Panc1 (cell line): Measurements from ENCODE around the gene EXOC6B. TPM values are rescaled to one million over a fixed set of nuclear protein-coding genes. Genes with fewer than 3 reads are reported as not detected.

Source experiments
- ATAC-seq: fragments of 200-7000 bp; cut with Tn5 transposase; 2 replicates; pipeline ENCODE4 v1.9.1; 2020; ENCODE audit warnings: mild to moderate bottlenecking, moderate library complexity
- BruUV-seq: library from RNA; stranded (reverse); fragments of 400-500 nt; replicated peaks from 2 replicates; lab custom pipeline; 2021; lab: Mats Ljungman, UMichigan
- CTCF ChIA-PET: fragments of 300-600 bp; sonication (Branson Sonifier 250); formaldehyde crosslinking; loops from one replicate; lab custom pipeline; 2022; ENCODE audit warnings: antibody characterized with exemption; lab: Charles Lee
- POLR2A ChIA-PET: fragments of 300-600 bp; sonication (Branson Sonifier 250); formaldehyde crosslinking; loops from one replicate; lab custom pipeline; 2022; ENCODE audit warnings: antibody characterized with exemption; lab: Charles Lee
- DNase-seq: peaks from one replicate; pipeline ENCODE4 v3.0.0-alpha.2; 2010; ENCODE audit warnings: low read depth, low spot score
- H3K27ac ChIP-seq: 2 replicates; pipeline ENCODE4 v1.5.1; 2011; ENCODE audit warnings: mild to moderate bottlenecking, low read length, inconsistent platforms
- H3K27me3 ChIP-seq: fragments of 200-500 bp; sonication (Bioruptor generic); 2 replicates; pipeline ENCODE4 v1.6.0; 2014; ENCODE audit warnings: low read length, inconsistent platforms; ENCODE audit not compliant: control insufficient read depth, insufficient read depth
- H3K36me3 ChIP-seq: fragments of 200-500 bp; sonication (Bioruptor generic); 2 replicates; pipeline ENCODE4 v1.5.1; 2014; ENCODE audit warnings: inconsistent platforms, mild to moderate bottlenecking, low read length, moderate library complexity; ENCODE audit not compliant: control insufficient read depth, insufficient read depth
- H3K4me1 ChIP-seq: 2 replicates; pipeline ENCODE4 v1.5.1; 2011; ENCODE audit warnings: inconsistent platforms, mild to moderate bottlenecking, low read length, moderate library complexity; ENCODE audit not compliant: control insufficient read depth, insufficient read depth
- H3K4me3 ChIP-seq, 2 experiments: 2 replicates each; pipeline ENCODE4 v1.5.1; 2011 to 2012; ENCODE audit warnings: low read depth in 2 of 2, low read length in 2 of 2, mild to moderate bottlenecking in 2 of 2, inconsistent platforms in 1 of 2, moderate library complexity in 1 of 2
- H3K9me3 ChIP-seq: fragments of 200-500 bp; sonication (Bioruptor generic); 2 replicates; pipeline ENCODE4 v1.5.1; 2014; ENCODE audit warnings: low read depth, mild to moderate bottlenecking, inconsistent platforms, low read length, moderate library complexity; ENCODE audit not compliant: control insufficient read depth, insufficient read depth
- CTCF ChIP-seq: fragments of 450-650 bp; IDR thresholded peaks from 2 replicates; pipeline ENCODE4 v1.5.1; 2017; ENCODE audit warnings: mild to moderate bottlenecking
- POLR2AphosphoS5 ChIP-seq: IDR thresholded peaks from 2 replicates; pipeline ENCODE4 v1.6.1; 2012; ENCODE audit warnings: mild to moderate bottlenecking, low read depth, low read length, moderate library complexity
- REST ChIP-seq, 2 experiments: IDR thresholded peaks; 2 replicates each; pipeline ENCODE4 v1.6.1; 2011 to 2012; ENCODE audit warnings: low read depth in 2 of 2, control low read depth in 1 of 2, low read length in 1 of 2, mild to moderate bottlenecking in 1 of 2, moderate library complexity in 1 of 2; ENCODE audit not compliant: insufficient read depth in 1 of 2
- SIN3A ChIP-seq: IDR thresholded peaks from 2 replicates; pipeline ENCODE4 v1.6.1; 2012; ENCODE audit warnings: low read depth, mild to moderate bottlenecking, low read length, moderate library complexity, borderline replicate concordance; ENCODE audit not compliant: insufficient read depth
- TCF7L2 ChIP-seq: IDR thresholded peaks from 2 replicates; pipeline ENCODE4 v1.6.1; 2011; ENCODE audit warnings: mild to moderate bottlenecking, low read depth, low read length, inconsistent platforms
- in situ Hi-C: cut with HindIII; loops from 2 replicates; pipeline ENCODE4 v1.10.0; 2016; ENCODE audit warnings: low sequenced_read_pairs, low pct_unique_long_range_greater_than_20kb
- intact Hi-C: fragments of 100-400 bp; cut with micrococcal nuclease; formaldehyde crosslinking; loops from one replicate; pipeline ENCODE4 v1.10.0; 2022; ENCODE audit not compliant: unreplicated experiment
- total RNA-seq: library from RNA; stranded (reverse); gene quantifications from one replicate; pipeline ENCODE4 v1.2.1, GENCODE V29; 2021; ENCODE audit not compliant: unreplicated experiment

Gene EXOC6B
- total RNA-seq, 1 experiment from 2014 or later = 23.2 TPM

- H3K27ac ChIP-seq = no peak overlapping the region
- no peak for DNase-seq
- H3K9me3 ChIP-seq = no peaks in the 10 kb centered on the region
- ChIA-PET POLR2A (no interaction called here), CTCF (no interaction called here)
- 0 out of 2 replicates have a peak, but pooled peaks cover 2% of the 10 kb centered on the region for H3K4me1 ChIP-seq
- BruUV-seq = no TSS peak
- H3K36me3 ChIP-seq = no peaks in the 10 kb centered on the region
- TF ChIP-seq REST (IDR thresholded peaks at IDR 0.05; ENCODE audit: insufficient read depth in 1 of 2, low read depth in 2 of 2, low read length in 1 of 2) (no peak), TCF7L2 (no peak), POLR2AphosphoS5 (no peak), SIN3A (no peak), CTCF (no peak)
- H3K4me3 ChIP-seq = no peak overlapping the region
- intact Hi-C loops = no loop called here
- in situ Hi-C loops = no loop called here
- H3K27me3 ChIP-seq = no peaks in the 10 kb centered on the region
- no peak for ATAC-seq
These were observed 152.6 kb downstream of the EXOC6B start for GRCh38 chr2:72673279-72673678.

- ChIA-PET POLR2A (no interaction called here), CTCF (no interaction called here)
- no TSS peak for BruUV-seq
- in situ Hi-C loops = no loop called here
- no peaks in the 10 kb centered on the region; the same call in 1 of the 2 replicates for H3K9me3 ChIP-seq
- H3K27me3 ChIP-seq = no peaks in the 10 kb centered on the region
- no peak for ATAC-seq
- intact Hi-C loops = no loop called here
- no peaks in the 10 kb centered on the region for H3K4me1 ChIP-seq
- TF ChIP-seq REST (IDR thresholded peaks at IDR 0.05; ENCODE audit: insufficient read depth in 1 of 2, low read depth in 2 of 2, low read length in 1 of 2) = no peak
- TF ChIP-seq POLR2AphosphoS5 = no peak
- no peak for TF ChIP-seq TCF7L2
- no peak for TF ChIP-seq CTCF
- TF ChIP-seq SIN3A = no peak
- no peak overlapping the region for H3K27ac ChIP-seq
- no peaks in the 10 kb centered on the region for H3K36me3 ChIP-seq
- no peak overlapping the region for H3K4me3 ChIP-seq
- DNase-seq = no peak
These were observed 156.7 kb downstream of the EXOC6B start for GRCh38 chr2:72669121-72669520.
